Caco-2 (cell line): ENCODE data around the gene LY86. TPM values are rescaled to one million over a fixed set of nuclear protein-coding genes. Genes with fewer than 3 reads are reported as not detected.

Experiments
- BruUV-seq: library from RNA; stranded (reverse); fragments of 400-500 nt; replicated peaks from 2 replicates; lab custom pipeline; 2021; lab: Mats Ljungman, UMichigan
- CTCF ChIA-PET: fragments of 300-600 bp; sonication (Branson Sonifier 250); formaldehyde crosslinking; loops from one replicate; lab custom pipeline; 2022; ENCODE audit warnings: antibody characterized with exemption; lab: Charles Lee
- POLR2A ChIA-PET: fragments of 300-600 bp; sonication (Branson Sonifier 250); formaldehyde crosslinking; loops from one replicate; lab custom pipeline; 2022; ENCODE audit warnings: antibody characterized with exemption; lab: Charles Lee
- DNase-seq, 2 experiments: peaks; one replicate each; pipeline versions ENCODE4 v3.0.0 to v3.0.0-alpha.2; 2020 to 2022
- H3K27me3 ChIP-seq: replicated peaks from 2 replicates; pipeline ENCODE4 v1.6.0; 2011; ENCODE audit warnings: low read length; ENCODE audit not compliant: control insufficient read depth, insufficient read depth
- H3K36me3 ChIP-seq: 2 replicates; pipeline ENCODE4 v1.5.1; 2011; ENCODE audit warnings: low read length; ENCODE audit not compliant: control insufficient read depth, insufficient read depth
- H3K4me1 ChIP-seq: fragments of 250-450 bp; sonication (Bioruptor Pico); 2 replicates; pipeline ENCODE4 v1.5.1; 2020; ENCODE audit warnings: mild to moderate bottlenecking
- H3K4me3 ChIP-seq: 2 replicates; pipeline ENCODE4 v1.5.1; 2011; ENCODE audit warnings: low read depth, mild to moderate bottlenecking, control low read depth, low read length
- H3K9me3 ChIP-seq: fragments of 250-450 bp; sonication (Bioruptor Pico); 2 replicates; pipeline ENCODE4 v1.5.1; 2020; ENCODE audit warnings: mild to moderate bottlenecking, moderate library complexity
- H3K27ac Mint-ChIP-seq: one replicate; pipeline ENCODE4 v1.8.0; 2022; ENCODE audit warnings: mixed read lengths; ENCODE audit not compliant: unreplicated experiment
- H3K27me3 Mint-ChIP-seq: one replicate; pipeline ENCODE4 v1.8.0; 2022; ENCODE audit warnings: mixed read lengths; ENCODE audit not compliant: insufficient read depth, unreplicated experiment
- H3K36me3 Mint-ChIP-seq: one replicate; pipeline ENCODE4 v1.8.0; 2022; ENCODE audit warnings: mild to moderate bottlenecking, mixed read lengths; ENCODE audit not compliant: insufficient read depth, unreplicated experiment
- H3K4me1 Mint-ChIP-seq: one replicate; pipeline ENCODE4 v1.8.0; 2022; ENCODE audit warnings: low read depth, mixed read lengths; ENCODE audit not compliant: unreplicated experiment
- H3K4me3 Mint-ChIP-seq: one replicate; pipeline ENCODE4 v1.8.0; 2022; ENCODE audit warnings: mild to moderate bottlenecking, moderate library complexity, mixed read lengths; ENCODE audit not compliant: unreplicated experiment
- H3K9me3 Mint-ChIP-seq: one replicate; pipeline ENCODE4 v1.8.0; 2022; ENCODE audit warnings: mixed read lengths; ENCODE audit not compliant: unreplicated experiment
- intact Hi-C: fragments of 100-400 bp; cut with micrococcal nuclease; formaldehyde crosslinking; loops from one replicate; pipeline ENCODE4 v1.10.0; 2022; ENCODE audit not compliant: unreplicated experiment
- total RNA-seq: library from RNA; stranded (reverse); gene quantifications from 2 replicates; pipeline ENCODE4 v1.2.3, GENCODE V29; 2022
- TF ChIP-seq, protein P1 (sequence below), 2 experiments: fragments of 200-600 bp in 1 of 2; IDR thresholded peaks; 1 replicate in 1 of 2; 2 replicates in 1 of 2; pipeline versions ENCODE4 v1.5.1 to v1.8.0; 2011 to 2022; ENCODE audit warnings: antibody characterized with exemption in 1 of 2, control low read depth in 1 of 2, inconsistent platforms in 1 of 2, low read depth in 1 of 2, low read length in 1 of 2, mild to moderate bottlenecking in 1 of 2, moderate library complexity in 1 of 2; ENCODE audit not compliant: insufficient read depth in 1 of 2, severe bottlenecking in 1 of 2, unreplicated experiment in 1 of 2

LY86 gene
- total RNA-seq, 1 experiment from 2014 or later: not detected

- no peaks in the 10 kb centered on the region for H3K9me3 ChIP-seq
- H3K36me3 ChIP-seq: no peaks in the 10 kb centered on the region
- POLR2A ChIA-PET: no interaction called here
- Mint-ChIP-seq H3K4me1 (no peaks in the 10 kb centered on the region), H3K4me3 (peak overlapping the region; percentile 59), H3K36me3 (no peaks in the 10 kb centered on the region), H3K9me3 (no peaks in the 10 kb centered on the region), H3K27ac (no peak overlapping the region), H3K27me3 (peaks cover 30% of the 10 kb centered on the region)
- peak; percentile 75 to 88 for DNase-seq
- BruUV-seq: no TSS peak
- peak overlapping the region; percentile 31 for H3K4me3 ChIP-seq
- intact Hi-C loops: loop anchor here (1.0 to 10.0 kb wide), 4 partner anchors 230 to 592 kb away; no protein-coding TSS in a partner anchor
- CTCF ChIA-PET: interaction anchor here (0.6 to 1.3 kb wide), 7 partner anchors 9 to 655 kb away, joined by 3 to 6 read pairs (median 3); no protein-coding TSS in a partner anchor
- H3K27me3 ChIP-seq: peaks cover 2% of the 10 kb centered on the region
- peaks cover 9% of the 10 kb centered on the region for H3K4me1 ChIP-seq
- TF ChIP-seq, protein P1, sequence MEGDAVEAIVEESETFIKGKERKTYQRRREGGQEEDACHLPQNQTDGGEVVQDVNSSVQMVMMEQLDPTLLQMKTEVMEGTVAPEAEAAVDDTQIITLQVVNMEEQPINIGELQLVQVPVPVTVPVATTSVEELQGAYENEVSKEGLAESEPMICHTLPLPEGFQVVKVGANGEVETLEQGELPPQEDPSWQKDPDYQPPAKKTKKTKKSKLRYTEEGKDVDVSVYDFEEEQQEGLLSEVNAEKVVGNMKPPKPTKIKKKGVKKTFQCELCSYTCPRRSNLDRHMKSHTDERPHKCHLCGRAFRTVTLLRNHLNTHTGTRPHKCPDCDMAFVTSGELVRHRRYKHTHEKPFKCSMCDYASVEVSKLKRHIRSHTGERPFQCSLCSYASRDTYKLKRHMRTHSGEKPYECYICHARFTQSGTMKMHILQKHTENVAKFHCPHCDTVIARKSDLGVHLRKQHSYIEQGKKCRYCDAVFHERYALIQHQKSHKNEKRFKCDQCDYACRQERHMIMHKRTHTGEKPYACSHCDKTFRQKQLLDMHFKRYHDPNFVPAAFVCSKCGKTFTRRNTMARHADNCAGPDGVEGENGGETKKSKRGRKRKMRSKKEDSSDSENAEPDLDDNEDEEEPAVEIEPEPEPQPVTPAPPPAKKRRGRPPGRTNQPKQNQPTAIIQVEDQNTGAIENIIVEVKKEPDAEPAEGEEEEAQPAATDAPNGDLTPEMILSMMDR (IDR thresholded peaks at IDR 0.05; ENCODE audit: insufficient read depth in 1 of 2, low read depth in 1 of 2, low read length in 1 of 2, severe bottlenecking in 1 of 2, unreplicated experiment in 1 of 2): peak; percentile 84 to 91
These were observed 41.2 kb upstream of the LY86 start for GRCh38 chr6:6547110-6547879.

- Mint-ChIP-seq H3K27me3 (peaks cover 26% of the 10 kb centered on the region), H3K27ac (no peak overlapping the region), H3K4me3 (no peak overlapping the region), H3K36me3 (no peaks in the 10 kb centered on the region), H3K4me1 (peaks cover 6% of the 10 kb centered on the region), H3K9me3 (peaks cover 9% of the 10 kb centered on the region)
- Histone ChIP-seq H3K27me3 (no peaks in the 10 kb centered on the region; the same call in 1 of the 2 replicates), H3K4me3 (no peak overlapping the region), H3K9me3 (no peaks in the 10 kb centered on the region), H3K36me3 (no peaks in the 10 kb centered on the region), H3K4me1 (no peaks in the 10 kb centered on the region)
- POLR2A ChIA-PET: no interaction called here
- no TSS peak for BruUV-seq
- no peak for DNase-seq
- TF ChIP-seq, protein P1 (IDR thresholded peaks at IDR 0.05; ENCODE audit: insufficient read depth in 1 of 2, low read depth in 1 of 2, low read length in 1 of 2, severe bottlenecking in 1 of 2, unreplicated experiment in 1 of 2): no peak
- intact Hi-C loops: no loop called here
- CTCF ChIA-PET: interaction anchor here (1.4 kb wide), 1 partner anchor 9 kb away, joined by 6 read pairs; no protein-coding TSS in a partner anchor
These were observed 32.3 kb upstream of the LY86 start for GRCh38 chr6:6556161-6556737.

GRCh38 chr6:6556738-6557503, 31.6 kb upstream of the LY86 start:
- Mint-ChIP-seq H3K27me3 (peaks cover 26% of the 10 kb centered on the region), H3K36me3 (no peaks in the 10 kb centered on the region), H3K4me1 (peaks cover 6% of the 10 kb centered on the region), H3K4me3 (no peak overlapping the region), H3K9me3 (peaks cover 9% of the 10 kb centered on the region), H3K27ac (no peak overlapping the region)
- peak; percentile 57 to 64 for DNase-seq
- TF ChIP-seq, protein P1 (IDR thresholded peaks at IDR 0.05; ENCODE audit: insufficient read depth in 1 of 2, low read depth in 1 of 2, low read length in 1 of 2, severe bottlenecking in 1 of 2, unreplicated experiment in 1 of 2): peak; percentile 79 to 86
- no peaks in the 10 kb centered on the region; the same call in 1 of the 2 replicates for H3K27me3 ChIP-seq
- H3K36me3 ChIP-seq: no peaks in the 10 kb centered on the region
- BruUV-seq: no TSS peak
- no peaks in the 10 kb centered on the region for H3K4me1 ChIP-seq
- no peak overlapping the region for H3K4me3 ChIP-seq
- POLR2A ChIA-PET: no interaction called here
- intact Hi-C loops: no loop called here
- CTCF ChIA-PET: interaction anchor here (1.4 kb wide), 1 partner anchor 10 kb away, joined by 6 read pairs; no protein-coding TSS in a partner anchor
- H3K9me3 ChIP-seq: no peaks in the 10 kb centered on the region
